Stimulated activated CD8-positive, alpha-beta memory T cell treated with anti-CD3 and anti-CD28 coated beads, Interleukin-7, amount 100 ng/mL, for 24 hours (primary cell): ENCODE measurements around the gene NEU1.

ENCODE experiments used
- DNase-seq: peaks from one replicate; pipeline ENCODE4 v3.0.0-alpha.2; 2020; ENCODE audit warnings: low read depth

Gene NEU1

DNA sequence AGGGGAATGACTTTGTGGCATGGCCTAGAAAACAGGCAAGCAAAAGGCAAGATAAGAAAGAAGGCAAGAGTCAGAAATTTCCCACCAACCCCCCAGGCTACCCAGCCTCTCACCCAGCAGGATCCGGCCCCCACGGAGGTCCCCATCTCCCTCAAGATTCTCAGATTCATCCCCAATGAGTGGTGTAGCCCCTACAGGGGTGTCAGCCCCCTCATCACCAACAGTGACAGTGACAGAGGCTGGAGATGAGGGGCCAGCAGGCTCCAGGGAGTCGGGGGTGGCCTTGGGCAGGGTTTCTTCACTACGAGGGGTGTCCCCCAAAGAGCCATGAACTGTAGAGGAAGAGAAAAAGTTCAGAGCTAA lies 33.9 kb upstream of the NEU1 start:
- no peak for DNase-seq

DNA sequence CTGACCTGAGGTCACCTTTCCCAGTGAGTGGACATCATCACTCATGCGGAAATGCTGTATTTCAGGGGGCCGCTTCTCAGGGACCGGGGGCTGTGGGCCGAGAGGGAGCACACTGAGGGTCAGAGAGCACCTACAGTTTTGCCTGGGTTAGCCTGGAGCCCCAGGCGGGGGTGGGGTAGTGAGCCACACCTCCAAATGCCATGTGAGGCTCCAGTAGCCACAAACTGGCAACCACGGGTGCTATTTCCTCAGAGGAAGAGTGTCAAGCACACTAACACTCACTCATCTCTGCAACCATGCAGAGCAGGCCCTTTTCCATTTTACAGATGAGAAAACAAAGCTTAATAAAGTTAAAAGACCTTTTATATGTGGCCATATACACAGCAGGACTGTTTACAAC lies 30.2 kb upstream of the NEU1 start:
- DNase-seq, result no peak

DNA sequence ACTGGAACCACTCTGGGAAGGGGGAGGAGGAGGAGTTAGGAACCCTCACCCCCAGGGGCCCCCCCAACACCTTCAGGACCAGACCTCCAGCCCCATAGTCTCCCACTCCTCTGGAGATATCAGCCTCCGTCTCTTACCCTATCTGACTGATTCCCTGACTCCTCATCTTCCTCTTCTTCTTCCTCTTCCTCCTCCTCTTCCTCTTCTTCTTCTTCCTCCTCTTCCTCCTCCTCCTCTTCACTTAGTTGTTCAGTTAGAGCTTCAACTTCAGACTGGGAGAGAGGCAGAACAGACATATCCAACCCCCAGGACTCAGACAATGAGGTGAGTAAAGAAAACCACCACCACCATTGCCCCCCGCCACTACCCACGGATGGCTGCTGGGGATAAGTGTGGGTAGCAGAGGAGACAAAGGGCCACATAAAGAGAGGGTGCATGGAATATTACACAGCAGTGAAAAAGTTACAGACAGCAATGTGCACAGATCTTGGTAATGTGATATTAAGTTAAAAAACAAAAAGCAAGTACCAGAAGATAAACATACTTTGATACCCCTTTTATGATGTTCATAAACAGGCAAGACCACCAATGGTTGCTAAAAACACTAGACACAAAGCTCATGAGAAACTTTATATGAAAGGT lies 26.8 kb upstream of the NEU1 start:
- DNase-seq, result no peak

DNA sequence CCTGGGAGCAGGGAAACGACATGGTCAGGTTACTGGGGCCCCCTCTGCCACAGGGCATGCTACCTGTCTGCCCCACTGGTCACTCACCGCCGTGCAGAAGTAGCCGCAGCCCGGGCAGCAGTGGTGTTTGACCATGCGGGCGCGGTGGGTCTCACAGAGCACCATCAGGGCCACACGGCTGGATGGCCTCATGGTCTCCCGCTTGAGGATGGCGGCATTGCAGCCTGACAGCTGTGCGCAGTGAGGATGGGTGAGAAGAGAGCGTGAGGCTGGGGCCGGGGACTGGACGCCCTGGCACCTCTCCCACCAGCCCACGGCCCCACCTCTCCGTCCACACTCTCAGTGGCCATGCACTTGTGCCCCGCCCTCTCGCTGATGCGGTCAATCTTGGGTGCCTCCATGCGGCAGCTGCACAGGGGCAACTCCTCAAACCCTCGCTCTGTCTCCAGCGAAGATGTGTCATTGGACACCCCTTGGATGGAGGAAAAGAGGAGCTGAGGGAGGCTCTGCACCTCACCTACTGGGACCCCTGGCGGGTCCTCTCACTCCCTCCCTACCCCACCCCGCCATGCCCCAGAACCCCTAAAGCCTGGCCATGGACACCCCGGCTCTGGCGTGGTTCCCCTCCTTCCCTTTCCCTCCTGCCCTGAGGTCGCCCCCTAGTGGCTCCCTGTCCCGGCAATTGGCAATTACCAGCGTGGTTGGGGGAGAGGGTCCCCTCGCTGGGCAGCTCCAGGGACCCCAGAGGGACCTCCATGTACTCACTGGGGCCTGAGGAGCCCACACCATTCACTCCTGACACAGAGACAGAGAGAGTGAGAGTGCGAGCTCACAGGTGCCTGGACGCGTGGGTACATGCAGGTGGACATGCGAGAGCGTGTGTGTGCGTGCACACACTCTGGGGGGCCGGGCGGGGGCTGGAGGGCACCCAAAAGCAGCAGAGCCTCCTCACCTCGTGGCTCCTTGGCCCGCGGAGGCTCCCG lies 25.9 kb upstream of the NEU1 start:
- DNase-seq, result peak; percentile 40

DNA sequence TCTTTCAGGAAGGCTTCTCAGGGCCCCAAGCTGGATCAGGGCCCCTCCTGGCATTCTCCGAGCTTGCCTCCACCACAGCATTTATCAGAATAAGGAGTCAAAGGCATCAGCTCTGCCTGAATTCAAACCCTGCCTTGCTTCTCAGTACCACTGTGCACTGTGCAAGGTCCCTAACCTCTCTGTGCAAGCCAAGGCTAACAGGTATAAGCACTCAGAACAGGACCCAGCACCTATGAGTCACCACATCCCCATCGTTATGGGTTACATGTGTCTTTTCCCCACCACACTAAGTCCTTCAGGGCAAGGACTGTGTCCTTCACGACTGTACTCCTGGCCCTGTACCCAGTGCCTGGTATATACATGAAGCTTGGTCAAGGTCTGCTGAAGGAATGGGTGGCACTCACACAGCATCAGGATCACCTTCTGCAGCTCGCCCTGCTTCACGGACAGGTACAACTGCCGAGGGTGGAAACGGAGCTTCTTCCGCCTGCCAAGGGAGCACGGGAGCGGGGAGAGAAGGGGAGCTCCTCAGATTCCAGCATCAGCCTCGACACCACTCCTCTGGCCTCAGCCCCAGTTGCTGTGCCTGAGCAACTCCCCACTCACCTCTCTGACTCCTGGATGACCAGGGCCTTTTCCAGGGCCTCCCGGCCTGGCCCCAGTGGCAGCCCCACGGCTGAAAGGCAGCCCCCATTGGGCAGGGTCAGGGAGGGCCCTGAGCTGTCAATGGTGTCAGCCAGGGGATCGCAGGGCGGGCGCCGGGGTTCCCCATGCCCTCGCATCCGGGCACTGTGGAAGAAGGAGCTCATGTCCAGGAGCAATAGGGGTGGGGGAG lies 24.8 kb upstream of the NEU1 start:
- no peak for DNase-seq

DNA sequence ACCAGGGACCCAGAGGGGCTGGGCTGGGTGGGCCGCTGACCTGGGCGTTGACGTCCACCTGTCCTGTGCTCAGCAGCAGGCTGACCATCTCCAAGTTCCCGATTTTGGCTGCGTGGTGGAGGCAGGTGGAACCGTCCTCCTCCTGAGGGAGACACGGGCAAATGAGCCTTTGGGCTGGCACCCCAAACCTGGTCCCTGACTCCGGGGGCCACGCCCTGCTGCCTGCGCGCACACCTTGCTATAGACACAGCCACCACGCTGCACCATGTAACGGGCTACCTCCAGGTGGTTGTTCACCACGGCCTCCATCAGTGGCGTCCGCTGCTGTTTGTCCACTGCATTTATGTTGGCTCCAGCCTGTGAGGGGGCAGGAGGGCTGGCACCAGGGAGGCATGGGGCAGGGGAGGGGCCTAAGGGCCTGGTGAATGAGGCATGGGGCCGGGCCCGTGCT lies 23.9 kb upstream of the NEU1 start:
- DNase-seq, result no peak

DNA sequence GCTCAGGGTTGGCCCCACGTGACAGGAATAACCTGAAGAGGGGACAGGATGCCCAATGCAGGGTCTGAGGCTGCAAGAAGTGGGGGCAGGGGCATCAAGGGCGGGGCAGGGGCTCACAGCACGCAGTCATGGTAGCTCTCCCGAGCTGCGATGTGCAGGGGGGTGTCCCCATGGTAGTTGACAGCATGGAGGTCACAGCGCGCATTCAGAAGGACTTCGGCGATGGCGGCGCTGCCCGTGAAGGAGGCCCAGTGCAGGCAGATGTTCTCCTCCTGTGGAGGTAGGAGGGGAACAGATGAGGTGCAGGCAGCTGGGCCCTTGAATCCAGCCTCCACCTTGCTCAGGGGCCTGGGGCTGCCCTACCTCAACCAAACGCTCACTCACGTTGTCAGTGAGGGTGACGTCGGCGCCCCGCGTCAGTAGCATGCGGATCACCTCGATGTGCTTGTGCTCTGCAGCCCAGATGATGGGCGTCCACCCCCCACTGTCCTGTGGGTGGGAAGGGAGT lies 22.0 kb upstream of the NEU1 start:
- DNase-seq, result no peak

DNA sequence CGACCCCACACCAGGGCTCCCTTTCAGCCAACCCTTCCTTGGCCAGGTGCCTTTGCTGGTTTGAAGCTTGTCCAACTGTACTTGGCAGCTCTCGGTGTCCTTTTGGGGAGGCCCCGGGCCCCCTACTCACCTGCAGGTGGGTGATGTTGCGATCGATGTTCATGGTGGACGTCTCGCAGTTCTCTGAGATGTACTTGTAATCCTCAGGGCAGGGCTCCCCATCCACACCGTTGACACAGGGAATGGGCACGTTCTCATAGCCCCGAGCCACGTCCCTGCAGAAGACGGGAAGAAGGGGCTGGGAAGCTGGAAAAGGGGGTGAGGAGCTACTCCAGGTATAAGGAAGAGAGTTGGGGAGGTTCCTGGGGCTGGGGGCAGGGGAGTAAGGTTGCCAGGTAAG lies 21.1 kb upstream of the NEU1 start:
- no peak for DNase-seq

DNA sequence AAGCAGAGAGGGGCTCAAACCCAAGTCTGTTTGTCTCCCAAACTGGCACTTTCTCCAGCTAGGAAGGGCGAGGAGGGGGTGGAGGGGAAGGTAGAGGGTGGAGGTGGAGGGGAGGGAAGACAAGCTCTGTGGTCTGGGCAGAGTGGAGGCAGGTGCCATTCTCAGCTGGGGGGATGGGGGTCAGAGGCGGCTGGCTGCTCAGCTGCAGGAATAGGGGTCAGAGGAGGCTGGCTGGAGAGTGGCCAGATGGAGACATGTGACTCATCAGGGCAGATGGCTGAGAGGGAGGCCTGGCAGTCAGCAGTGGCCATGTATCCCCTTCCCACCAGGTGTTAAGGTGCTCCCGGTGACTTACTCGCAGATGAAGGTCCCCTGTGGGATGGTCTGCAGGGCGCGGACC lies 19.7 kb upstream of the NEU1 start:
- no peak for DNase-seq

DNA sequence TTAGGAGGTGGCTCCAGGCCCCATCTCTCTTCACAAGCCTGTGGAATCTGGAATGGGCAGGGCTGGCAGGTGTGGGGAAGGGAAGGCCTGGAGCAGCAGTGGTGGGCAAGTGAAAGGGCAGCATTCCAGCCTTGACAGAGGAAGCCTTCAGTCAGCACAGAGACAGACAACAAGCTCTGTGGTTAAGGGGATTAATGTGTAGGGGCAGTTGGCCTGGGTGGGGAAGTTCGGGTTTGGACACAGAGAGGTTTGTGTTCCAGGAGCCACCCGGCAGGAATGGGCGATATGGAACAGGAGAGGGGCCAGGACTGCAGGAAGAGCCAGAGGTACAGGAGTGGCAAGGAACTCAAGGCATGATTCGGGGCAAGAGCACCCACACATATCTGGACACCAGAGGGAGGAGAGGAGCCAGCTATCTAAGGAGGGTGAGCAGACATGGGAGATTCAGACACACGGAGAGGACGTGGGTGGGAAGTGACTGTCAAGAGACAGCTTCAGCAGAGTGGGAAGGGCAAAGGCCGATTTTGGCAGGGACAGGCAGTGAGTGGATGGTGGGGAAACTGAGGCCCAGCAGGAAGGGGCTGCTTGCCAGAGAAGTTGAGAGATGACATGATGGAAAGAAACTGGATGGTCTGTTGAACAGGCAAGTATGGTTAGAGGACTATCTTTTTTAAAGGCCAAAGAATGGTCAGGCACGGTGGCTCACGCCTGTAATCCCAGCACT lies 18.7 kb upstream of the NEU1 start:
- DNase-seq, result no peak

DNA sequence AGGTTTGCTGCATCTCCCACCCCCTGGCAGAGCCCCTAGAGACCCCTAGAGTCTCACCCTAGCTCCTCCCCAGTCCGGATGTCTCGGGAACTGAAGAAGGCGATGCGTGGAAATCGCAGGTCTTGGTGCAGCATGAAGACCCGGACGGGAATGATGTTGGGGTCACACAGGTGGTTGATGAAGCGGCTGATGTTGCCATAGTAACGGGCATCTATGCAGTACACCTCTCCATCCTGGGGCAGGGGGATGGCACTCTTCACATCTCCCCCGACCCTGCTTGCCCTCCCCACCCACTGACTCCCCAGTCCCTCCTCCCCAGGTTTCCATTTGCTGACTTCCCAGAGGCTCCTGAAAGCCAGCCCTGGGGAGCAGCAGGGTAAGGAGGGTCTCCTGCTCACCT lies 18.0 kb upstream of the NEU1 start:
- no peak for DNase-seq

DNA sequence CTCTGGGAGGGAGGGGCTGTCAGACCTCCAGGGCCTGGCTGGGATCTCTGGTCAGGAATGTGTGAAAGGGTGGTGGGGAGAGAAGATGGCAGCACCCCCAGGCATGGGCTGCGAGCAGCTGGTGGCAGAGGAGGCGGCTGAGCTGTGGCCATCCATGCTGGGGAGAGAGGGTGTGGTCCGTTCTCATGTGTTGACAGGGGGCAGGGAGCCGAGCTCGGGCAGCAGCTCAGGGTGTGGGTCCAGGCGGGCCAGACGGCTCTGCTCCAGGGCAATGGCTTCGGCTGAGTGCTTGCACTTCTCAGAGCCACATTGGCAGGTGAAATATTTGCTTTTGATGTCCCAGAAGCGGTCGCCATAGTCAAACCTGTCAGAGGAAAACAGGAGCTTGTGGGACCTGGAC lies 17.3 kb upstream of the NEU1 start:
- DNase-seq, result no peak

DNA sequence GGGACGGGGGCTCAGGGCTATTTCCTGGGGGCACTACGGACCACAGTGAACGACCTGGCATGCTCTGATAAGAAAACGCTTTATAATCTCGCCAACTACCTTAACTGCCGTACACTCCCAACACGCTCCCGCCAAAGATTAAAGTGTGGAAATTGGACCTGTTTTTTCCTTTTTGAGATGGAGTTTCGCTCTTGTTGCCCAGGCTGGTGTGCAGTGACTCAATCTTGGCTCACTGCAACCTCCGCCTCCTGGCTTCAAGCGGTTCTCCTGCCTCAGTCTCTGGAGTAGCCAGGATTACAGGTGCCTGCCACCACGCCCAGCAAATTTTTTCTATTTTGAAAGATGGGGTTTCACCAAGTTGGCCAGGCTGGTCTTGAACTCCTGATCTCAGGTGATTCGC lies 16.5 kb upstream of the NEU1 start:
- DNase-seq, result no peak

DNA sequence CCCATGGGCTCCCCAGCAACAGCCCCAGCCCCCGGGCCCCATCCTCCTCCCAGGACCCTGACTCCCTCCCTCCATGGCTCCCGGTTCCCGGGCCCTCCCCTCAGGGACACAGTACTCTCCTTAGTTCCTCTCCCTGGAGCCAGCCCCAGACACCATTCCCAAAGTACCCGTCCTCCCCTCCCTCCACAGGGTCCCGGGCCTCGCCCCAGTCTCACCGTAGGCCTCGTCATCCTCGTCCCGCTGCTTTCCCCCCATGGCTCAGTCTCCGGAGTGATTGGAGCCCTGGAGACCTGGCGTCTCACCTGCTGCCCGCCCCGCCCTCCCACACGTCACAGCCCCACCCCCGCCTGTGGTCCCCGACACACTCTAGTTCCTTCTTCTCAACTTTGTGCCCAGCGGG lies 16.1 kb upstream of the NEU1 start, which contains the start of gene SLC44A4:
SLC44A4 (minus strand) TSS at position 272 of the 400 bp plus-strand sequence; CDS start at position 255, 17 bp downstream.
- no peak for DNase-seq

DNA sequence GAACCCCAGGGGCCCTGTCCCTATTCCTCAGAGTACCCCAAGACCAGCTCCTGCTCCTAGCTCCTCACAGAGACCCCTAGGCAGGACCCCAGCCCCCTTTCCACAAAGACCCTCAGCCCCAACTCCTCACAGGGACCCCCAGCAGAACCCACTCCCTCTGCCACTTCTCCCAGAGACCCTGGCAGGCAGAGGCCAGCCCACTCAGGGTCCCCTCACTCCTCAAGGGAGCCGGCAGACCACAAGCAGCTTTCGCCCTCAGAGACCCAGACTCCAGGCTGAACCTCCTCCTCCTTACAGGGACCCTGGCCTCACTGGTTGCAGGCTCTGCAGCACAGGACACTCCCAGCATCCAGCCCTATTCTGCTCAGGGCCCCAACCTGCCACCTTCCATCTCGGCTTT lies 15.6 kb upstream of the NEU1 start:
- DNase-seq, result no peak

DNA sequence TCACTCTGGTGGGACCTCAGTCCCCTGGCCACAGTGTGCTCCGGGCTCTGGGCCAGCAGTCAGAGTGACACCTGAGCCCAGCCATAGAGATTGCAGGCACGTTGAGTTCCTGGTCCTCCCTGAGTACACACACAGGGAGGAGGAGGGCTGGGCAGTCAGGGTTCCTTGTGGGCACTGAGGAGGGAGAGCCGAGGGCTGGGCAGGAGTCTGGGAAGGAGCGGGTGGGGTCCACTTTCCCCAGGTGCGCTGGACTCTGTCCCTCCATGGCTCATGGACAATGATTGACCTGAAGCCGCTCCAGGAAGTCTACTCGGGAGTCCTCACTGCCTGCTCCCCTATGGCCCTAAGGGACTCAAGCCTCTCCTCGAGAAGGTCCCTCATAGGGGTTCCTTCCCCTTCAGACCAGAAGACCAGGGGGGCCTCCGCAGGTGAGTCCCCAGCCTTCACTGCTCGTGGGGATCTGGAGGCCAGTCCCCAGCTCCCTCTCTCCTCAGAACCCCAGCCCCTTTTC lies 15.1 kb upstream of the NEU1 start:
- DNase-seq, result no peak

DNA sequence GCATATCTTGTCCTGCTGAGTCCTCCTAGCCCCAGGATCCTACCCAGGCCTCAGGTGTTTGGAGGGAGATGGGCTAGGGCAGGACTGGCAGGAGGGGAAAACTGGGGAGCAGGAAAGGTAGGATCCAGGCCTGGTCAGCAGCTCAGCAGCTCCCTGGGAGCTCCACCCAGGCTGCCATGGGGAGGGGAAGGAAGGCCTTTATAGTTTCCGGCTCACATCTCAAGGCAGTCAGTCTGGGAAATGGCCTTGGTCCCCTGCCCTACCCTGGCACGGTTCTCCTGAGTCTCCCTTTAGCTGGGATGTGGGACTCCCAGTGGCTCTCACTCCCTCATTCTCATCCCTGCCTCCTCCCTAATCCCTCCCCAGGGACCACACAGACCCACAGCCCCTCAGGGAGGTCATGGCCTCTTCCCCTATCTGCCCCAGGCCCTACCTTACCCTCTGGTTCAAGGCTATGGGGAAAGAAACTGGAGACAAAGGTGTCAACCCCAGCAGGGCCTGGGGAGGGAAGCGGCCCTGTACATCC lies 14.6 kb upstream of the NEU1 start:
- no peak for DNase-seq

DNA sequence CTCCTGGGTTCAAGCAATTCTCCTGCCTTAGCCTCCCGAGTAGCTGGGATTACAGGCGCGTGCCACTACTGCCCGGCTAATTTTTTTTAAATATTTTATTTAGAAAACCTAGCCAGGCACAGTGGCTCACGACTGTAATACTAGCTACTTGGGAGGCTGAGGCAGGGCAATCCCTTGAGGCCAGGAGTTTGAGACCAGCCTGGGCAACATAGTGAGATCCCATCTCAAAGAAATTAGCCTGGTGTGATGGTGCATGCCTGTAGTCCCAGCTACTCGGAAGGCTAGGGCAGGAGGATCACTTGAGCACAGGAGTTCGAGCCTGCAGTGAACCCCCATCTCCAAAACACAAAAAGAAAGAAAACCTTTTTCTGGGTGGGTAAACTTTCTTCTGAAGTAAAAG lies 13.7 kb upstream of the NEU1 start:
- no peak for DNase-seq

DNA sequence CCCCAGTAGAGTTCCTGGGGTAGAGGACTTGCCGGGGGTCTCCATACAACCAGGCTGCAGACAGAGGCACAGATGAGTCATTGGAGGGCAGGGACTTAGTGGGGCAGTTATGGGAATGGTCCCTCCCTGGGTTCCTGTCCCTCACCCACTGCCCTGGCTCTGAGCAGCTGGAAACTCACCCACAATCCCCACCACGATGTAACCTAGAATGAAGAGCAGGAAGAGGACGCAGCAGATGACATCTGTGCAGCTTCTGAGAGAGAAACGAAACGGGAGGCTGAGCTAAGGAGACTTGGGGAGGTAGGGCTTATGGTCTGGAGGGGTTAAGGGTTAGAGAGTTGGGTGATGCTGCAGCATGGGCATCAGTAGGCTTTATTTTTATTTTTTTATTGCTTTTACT lies 13.3 kb upstream of the NEU1 start:
- no peak for DNase-seq

DNA sequence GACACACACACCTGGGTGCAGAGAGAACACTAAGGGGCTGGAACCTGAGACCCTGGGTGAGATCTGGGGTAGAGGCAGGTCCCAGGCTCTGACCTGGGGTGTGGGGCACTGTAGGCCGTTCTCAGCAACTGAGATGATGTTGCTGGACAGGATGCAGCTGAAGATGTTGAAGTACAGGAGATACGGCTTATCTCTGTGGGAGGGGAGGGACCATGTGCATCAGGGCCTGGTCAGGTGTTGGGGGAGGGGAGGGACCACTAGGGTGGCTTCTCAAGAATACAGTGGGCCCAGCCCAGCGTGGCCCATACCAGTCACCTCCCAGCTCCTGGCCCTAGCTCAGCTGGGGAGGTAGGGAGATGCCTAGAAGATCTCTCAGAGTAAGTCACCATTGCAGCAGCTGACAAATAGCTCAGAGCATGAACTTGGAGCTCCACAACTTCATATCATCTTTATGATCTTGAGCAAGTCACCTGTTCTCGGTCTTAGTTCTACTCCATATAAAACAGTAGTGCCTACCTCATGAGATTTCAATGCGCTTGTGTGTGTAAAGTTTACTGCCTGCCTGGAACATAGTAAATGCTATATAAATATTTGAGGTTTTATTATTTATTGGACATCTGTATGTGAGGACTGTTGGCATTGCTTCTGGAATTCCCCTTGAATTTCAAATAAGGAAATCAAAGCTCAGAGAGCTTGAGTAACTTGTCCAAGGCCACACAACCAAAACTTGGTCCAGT lies 12.4 kb upstream of the NEU1 start:
- no peak for DNase-seq
